Mucosa of gallbladder (tissue), 1 donor: Measurements from ENCODE around the gene PCDH9. TPM values are rescaled to one million over a fixed set of nuclear protein-coding genes. Genes with fewer than 3 reads are reported as not detected.

Source experiments
- DNase-seq: peaks from one replicate; pipeline ENCODE4 v3.0.0-alpha.2; 2020; ENCODE audit warnings: low spot score
- total RNA-seq: library from RNA; stranded (reverse); gene quantifications from one replicate; pipeline ENCODE4 v1.2.1, GENCODE V29; 2021
- donor health status: DM: no; HTN: no; CAD: no.

PCDH9 gene
- 9.0 TPM for total RNA-seq

GRCh38 chr13:67229481-67230403 lies at the start of gene PCDH9:
PCDH9 (minus strand) TSS chr13:67230336; CDS start chr13:67228440, 1,896 bp downstream.
- DNase-seq, result no peak

- DNase-seq, result no peak
Observed at GRCh38 chr13:67278235-67278634, 48.1 kb upstream of the PCDH9 start.

GRCh38 chr13:67277581-67277980 lies 47.4 kb upstream of the PCDH9 start:
- no peak for DNase-seq

GRCh38 chr13:67275351-67275960 lies 45.3 kb upstream of the PCDH9 start:
- DNase-seq, result no peak

GRCh38 chr13:67273001-67273400 lies 42.9 kb upstream of the PCDH9 start:
- no peak for DNase-seq

GRCh38 chr13:67267136-67267535 lies 37.0 kb upstream of the PCDH9 start:
- DNase-seq, result no peak

GRCh38 chr13:67259208-67259607 lies 29.1 kb upstream of the PCDH9 start:
- no peak for DNase-seq

- DNase-seq, result no peak
Observed at GRCh38 chr13:67258482-67258881, 28.3 kb upstream of the PCDH9 start.

GRCh38 chr13:67238861-67239260 lies 8.7 kb upstream of the PCDH9 start:
- DNase-seq, result no peak

GRCh38 chr13:67238277-67238859 lies 8.2 kb upstream of the PCDH9 start:
- DNase-seq, result no peak

GRCh38 chr13:67235265-67235664 lies 5.1 kb upstream of the PCDH9 start:
- no peak for DNase-seq

GRCh38 chr13:67232384-67232783 lies 2.2 kb upstream of the PCDH9 start:
- DNase-seq, result no peak

- DNase-seq, result no peak
Observed at GRCh38 chr13:67231289-67232000, 1.3 kb upstream of the PCDH9 start.

- DNase-seq, result peak; percentile 94
Observed at GRCh38 chr13:67230404-67231288, 510 bp upstream of the PCDH9 start.

- DNase-seq, result no peak
Observed at GRCh38 chr13:67228916-67229315, 1.2 kb downstream of the PCDH9 start.

GRCh38 chr13:67228031-67228430 lies 2.1 kb downstream of the PCDH9 start:
- DNase-seq, result no peak

GRCh38 chr13:67227131-67227983 lies 2.8 kb downstream of the PCDH9 start:
- DNase-seq, result no peak

- DNase-seq, result no peak
Observed at GRCh38 chr13:67226696-67227095, 3.4 kb downstream of the PCDH9 start.

GRCh38 chr13:67225252-67226159 lies 4.6 kb downstream of the PCDH9 start:
- DNase-seq, result no peak
